Activated naive CD4-positive, alpha-beta T cell treated with anti-CD3 and anti-CD28 coated beads, Interleukin-2, amount 10 ng/mL, durations not matched to agents 7 days and 5 days (primary cell): ENCODE measurements around the gene ISM1.

ENCODE experiments used
- CTCF ChIA-PET: fragments of 350-600 bp; sonication (Branson Sonifier 250); formaldehyde crosslinking; loops from one replicate; lab custom pipeline; 2021; ENCODE audit warnings: antibody characterized with exemption; lab: Charles Lee
- DNase-seq: peaks from one replicate; pipeline ENCODE4 v3.0.0-alpha.2; 2020
- H3K27ac Mint-ChIP-seq: one replicate; pipeline ENCODE4 v1.8.0; 2021; ENCODE audit warnings: mild to moderate bottlenecking, moderate library complexity, mixed read lengths
- H3K27me3 Mint-ChIP-seq: one replicate; pipeline ENCODE4 v1.8.0; 2021; ENCODE audit warnings: mild to moderate bottlenecking, mixed read lengths
- H3K36me3 Mint-ChIP-seq: one replicate; pipeline ENCODE4 v1.8.0; 2021; ENCODE audit warnings: mixed read lengths
- H3K4me1 Mint-ChIP-seq: one replicate; pipeline ENCODE4 v1.8.0; 2021; ENCODE audit warnings: mixed read lengths
- H3K4me3 Mint-ChIP-seq: one replicate; pipeline ENCODE4 v1.8.0; 2021; ENCODE audit warnings: mild to moderate bottlenecking, moderate library complexity, mixed read lengths
- H3K9me3 Mint-ChIP-seq: one replicate; pipeline ENCODE4 v1.8.0; 2021; ENCODE audit warnings: mixed read lengths

ISM1 gene

GRCh38 chr20:13220904-13221297, at the start of gene ISM1:
ISM1 (plus strand) TSS chr20:13221274; CDS start chr20:13221777, 503 bp downstream.
- H3K4me3 Mint-ChIP-seq: peak within 1 kb of the TSS; percentile 77
- peaks cover 64% of the 10 kb centered on the region for H3K27me3 Mint-ChIP-seq
- H3K36me3 Mint-ChIP-seq: no peaks in the 10 kb centered on the region
- peak within 1 kb of the TSS; percentile 56 for H3K27ac Mint-ChIP-seq
- no peaks in the 10 kb centered on the region for H3K9me3 Mint-ChIP-seq
- DNase-seq: peak; percentile 57
- CTCF ChIA-PET: interaction anchor here (2.1 kb wide), 1 partner anchor 41 kb away, joined by 7 read pairs; no protein-coding TSS in a partner anchor
- H3K4me1 Mint-ChIP-seq: peaks cover 19% of the 10 kb centered on the region

GRCh38 chr20:13173201-13173600, 47.9 kb upstream of the ISM1 start:
- no peak for DNase-seq
- Mint-ChIP-seq H3K27me3 (peaks cover 15% of the 10 kb centered on the region), H3K9me3 (no peaks in the 10 kb centered on the region), H3K27ac (no peak overlapping the region), H3K36me3 (no peaks in the 10 kb centered on the region), H3K4me1 (no peaks in the 10 kb centered on the region), H3K4me3 (no peak overlapping the region)
- CTCF ChIA-PET: no interaction called here

- no peak for DNase-seq
- no peaks in the 10 kb centered on the region for H3K36me3 Mint-ChIP-seq
- H3K4me1 Mint-ChIP-seq: no peaks in the 10 kb centered on the region
- CTCF ChIA-PET: no interaction called here
- H3K27me3 Mint-ChIP-seq: peaks cover 15% of the 10 kb centered on the region
- H3K27ac Mint-ChIP-seq: no peak overlapping the region
- no peaks in the 10 kb centered on the region for H3K9me3 Mint-ChIP-seq
- no peak overlapping the region for H3K4me3 Mint-ChIP-seq
Observed at GRCh38 chr20:13174402-13174801, 46.7 kb upstream of the ISM1 start.

GRCh38 chr20:13180986-13181889, 39.8 kb upstream of the ISM1 start:
- Mint-ChIP-seq H3K36me3 (no peaks in the 10 kb centered on the region), H3K4me1 (no peaks in the 10 kb centered on the region), H3K4me3 (no peak overlapping the region), H3K27me3 (peaks cover 4% of the 10 kb centered on the region), H3K9me3 (no peaks in the 10 kb centered on the region), H3K27ac (no peak overlapping the region)
- CTCF ChIA-PET: no interaction called here
- DNase-seq: no peak

GRCh38 chr20:13183005-13183404, 38.1 kb upstream of the ISM1 start:
- Mint-ChIP-seq H3K36me3 (no peaks in the 10 kb centered on the region), H3K4me1 (no peaks in the 10 kb centered on the region), H3K27ac (no peak overlapping the region), H3K9me3 (peaks cover 6% of the 10 kb centered on the region), H3K4me3 (no peak overlapping the region), H3K27me3 (no peaks in the 10 kb centered on the region)
- no peak for DNase-seq
- CTCF ChIA-PET: interaction anchor here (1.3 kb wide), 1 partner anchor 80 kb away, joined by 3 read pairs; no protein-coding TSS in a partner anchor

- no peaks in the 10 kb centered on the region for H3K4me1 Mint-ChIP-seq
- no peak for DNase-seq
- no peaks in the 10 kb centered on the region for H3K36me3 Mint-ChIP-seq
- H3K9me3 Mint-ChIP-seq: peaks cover 6% of the 10 kb centered on the region
- H3K27me3 Mint-ChIP-seq: no peaks in the 10 kb centered on the region
- H3K4me3 Mint-ChIP-seq: no peak overlapping the region
- CTCF ChIA-PET: no interaction called here
- no peak overlapping the region for H3K27ac Mint-ChIP-seq
Observed at GRCh38 chr20:13186043-13186774, 34.9 kb upstream of the ISM1 start.

DNA sequence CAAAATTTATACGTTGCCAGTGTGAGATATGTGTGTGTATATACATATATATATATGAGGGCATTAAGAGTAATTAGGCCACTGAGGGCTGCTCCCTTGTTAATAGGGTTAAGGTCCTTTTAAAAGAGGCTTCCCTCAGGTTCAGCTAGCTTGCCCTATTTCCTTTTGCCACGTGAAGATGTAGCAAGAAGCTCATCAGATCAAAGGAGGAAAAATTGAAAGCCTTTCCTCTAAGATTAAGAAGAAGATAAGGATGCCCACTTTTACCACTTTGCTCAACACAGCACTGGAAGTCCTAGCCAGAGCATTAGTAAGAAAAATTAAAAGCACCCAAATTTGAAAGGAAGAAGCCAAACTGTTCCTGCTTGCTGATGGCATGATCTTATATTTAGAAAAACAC, 33.2 kb upstream of the ISM1 start:
- CTCF ChIA-PET: no interaction called here
- DNase-seq: no peak
- Mint-ChIP-seq H3K9me3 (peaks cover 6% of the 10 kb centered on the region), H3K4me1 (no peaks in the 10 kb centered on the region), H3K4me3 (no peak overlapping the region), H3K36me3 (no peaks in the 10 kb centered on the region), H3K27ac (no peak overlapping the region), H3K27me3 (no peaks in the 10 kb centered on the region)

DNA sequence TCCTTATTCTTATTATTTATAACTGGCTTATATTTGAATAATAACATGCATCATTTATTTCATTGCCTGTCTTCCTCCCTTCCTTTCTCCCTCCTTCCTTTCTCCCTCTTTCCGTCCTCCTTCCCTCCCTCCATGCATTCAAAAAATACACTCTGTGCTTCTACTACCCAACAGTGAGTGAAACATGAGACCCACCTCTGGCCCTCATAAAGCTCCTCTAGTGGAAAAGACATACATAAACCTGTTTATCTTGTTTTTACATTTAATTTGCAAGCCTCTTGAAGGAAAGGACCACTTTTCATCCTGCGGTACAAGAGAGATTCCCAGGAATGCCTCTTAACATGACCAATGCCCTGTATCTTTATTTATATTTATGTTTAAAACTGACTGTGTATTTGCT, 21.8 kb upstream of the ISM1 start:
- H3K4me3 Mint-ChIP-seq: no peak overlapping the region
- H3K36me3 Mint-ChIP-seq: no peaks in the 10 kb centered on the region
- peaks cover 10% of the 10 kb centered on the region for H3K27me3 Mint-ChIP-seq
- CTCF ChIA-PET: no interaction called here
- no peaks in the 10 kb centered on the region for H3K9me3 Mint-ChIP-seq
- peaks cover 2% of the 10 kb centered on the region for H3K4me1 Mint-ChIP-seq
- no peak overlapping the region for H3K27ac Mint-ChIP-seq
- no peak for DNase-seq

- Mint-ChIP-seq H3K27me3 (peaks cover 20% of the 10 kb centered on the region), H3K36me3 (no peaks in the 10 kb centered on the region), H3K9me3 (no peaks in the 10 kb centered on the region), H3K4me3 (no peak overlapping the region), H3K27ac (no peak overlapping the region), H3K4me1 (peaks cover 2% of the 10 kb centered on the region)
- DNase-seq: no peak
- CTCF ChIA-PET: interaction anchor here (0.8 kb wide), 1 partner anchor 102 kb away, joined by 4 read pairs; no protein-coding TSS in a partner anchor
Observed at GRCh38 chr20:13200767-13201500, 20.1 kb upstream of the ISM1 start.

DNA sequence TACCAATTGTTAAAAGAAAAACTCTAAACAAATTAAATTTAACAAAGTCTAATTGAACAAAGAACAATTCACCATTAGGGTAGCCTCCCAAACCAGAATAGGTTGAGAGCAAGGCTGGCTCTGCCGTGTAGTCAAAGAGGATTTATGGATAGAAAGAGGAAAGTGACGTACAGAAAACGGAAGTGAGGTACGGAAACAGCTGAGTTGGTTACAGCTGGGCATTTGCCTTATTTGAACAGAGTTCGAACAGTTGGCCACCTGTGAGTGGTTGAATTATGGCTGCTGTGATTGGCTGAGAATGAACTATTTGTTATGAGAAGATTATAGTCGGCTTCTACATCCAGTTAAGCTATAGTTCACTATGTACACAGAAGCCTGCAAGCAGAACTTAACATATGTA, 18.5 kb upstream of the ISM1 start:
- DNase-seq: no peak
- H3K4me3 Mint-ChIP-seq: no peak overlapping the region

GRCh38 chr20:13205425-13205824, 15.6 kb upstream of the ISM1 start:
- Mint-ChIP-seq H3K27me3 (peaks cover 16% of the 10 kb centered on the region), H3K4me1 (peaks cover 2% of the 10 kb centered on the region), H3K9me3 (no peaks in the 10 kb centered on the region), H3K36me3 (no peaks in the 10 kb centered on the region), H3K27ac (no peak overlapping the region), H3K4me3 (no peak overlapping the region)
- DNase-seq: no peak
- CTCF ChIA-PET: no interaction called here

More for the DNA sequence above, 18.5 kb upstream of the ISM1 start:
- Mint-ChIP-seq H3K27ac (no peak overlapping the region), H3K9me3 (no peaks in the 10 kb centered on the region), H3K36me3 (no peaks in the 10 kb centered on the region), H3K4me1 (peaks cover 2% of the 10 kb centered on the region), H3K27me3 (peaks cover 21% of the 10 kb centered on the region)
- CTCF ChIA-PET: no interaction called here

DNA sequence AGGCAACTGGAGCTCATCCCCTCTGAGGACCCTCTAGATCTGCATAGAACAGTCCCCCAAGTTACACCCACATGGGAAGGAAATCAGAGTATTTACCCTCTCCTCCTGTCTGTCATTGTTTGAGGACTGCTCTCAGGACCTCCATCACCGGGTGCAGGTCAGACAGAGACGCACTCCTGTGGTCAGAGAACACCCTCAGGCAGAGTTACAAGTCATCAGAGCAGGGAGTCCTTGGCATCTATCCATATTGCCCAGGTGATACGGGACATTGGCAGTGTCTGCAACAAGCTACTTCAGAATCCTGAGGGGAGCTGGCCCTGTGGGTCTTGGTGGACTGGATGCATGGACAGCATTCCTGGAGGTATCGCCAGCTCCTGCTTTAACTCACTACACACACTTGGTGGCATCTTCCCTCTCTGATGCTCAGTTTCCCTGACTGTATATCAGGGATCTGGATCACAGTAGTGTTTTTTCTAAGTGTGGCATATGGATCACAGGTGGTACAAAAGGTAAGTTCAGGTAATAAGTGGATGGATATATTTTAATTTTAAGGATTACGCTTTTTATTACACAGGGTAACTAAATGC, 15.1 kb upstream of the ISM1 start:
- peaks cover 14% of the 10 kb centered on the region for H3K27me3 Mint-ChIP-seq
- CTCF ChIA-PET: no interaction called here
- H3K9me3 Mint-ChIP-seq: no peaks in the 10 kb centered on the region

DNA sequence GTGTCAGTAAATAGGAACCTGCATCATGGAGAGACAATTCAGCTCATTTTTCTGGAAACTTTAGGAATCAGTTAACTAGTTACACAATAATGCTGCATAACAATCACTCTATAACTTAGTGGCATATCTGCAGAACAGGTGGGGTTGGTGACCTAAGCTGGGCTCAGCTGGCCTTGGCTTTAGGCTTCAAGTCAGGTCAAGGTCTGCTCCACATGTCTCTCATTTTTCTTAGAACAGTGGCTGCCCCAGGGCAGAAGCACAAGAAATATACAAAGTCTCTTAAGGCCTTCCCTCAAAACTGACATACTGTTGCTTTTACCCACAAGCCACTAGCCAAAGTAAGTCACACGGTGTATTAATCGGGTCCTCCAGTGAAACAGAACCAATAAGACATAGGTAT, 14.1 kb upstream of the ISM1 start:
- peaks cover 11% of the 10 kb centered on the region for H3K27me3 Mint-ChIP-seq
- CTCF ChIA-PET: no interaction called here
- no peaks in the 10 kb centered on the region for H3K36me3 Mint-ChIP-seq
- no peak overlapping the region for H3K27ac Mint-ChIP-seq
- peaks cover 2% of the 10 kb centered on the region for H3K4me1 Mint-ChIP-seq
- no peak overlapping the region for H3K4me3 Mint-ChIP-seq
- no peaks in the 10 kb centered on the region for H3K9me3 Mint-ChIP-seq
- no peak for DNase-seq

More for the DNA sequence above, 15.1 kb upstream of the ISM1 start:
- DNase-seq: no peak
- peaks cover 2% of the 10 kb centered on the region for H3K4me1 Mint-ChIP-seq
- H3K27ac Mint-ChIP-seq: no peak overlapping the region
- no peaks in the 10 kb centered on the region for H3K36me3 Mint-ChIP-seq
- no peak overlapping the region for H3K4me3 Mint-ChIP-seq
